ENCODE measurements around the gene DNAH8. TPM values are rescaled to one million over a fixed set of nuclear protein-coding genes. Genes with fewer than 3 reads are reported as not detected.

The DNAH8 gene
- polyA plus RNA-seq, 3 donors = not detected

- Mint-ChIP-seq H3K9me3 (peaks cover 0 to 13% (median 3%) of the 10 kb centered on the region in 7 donors), H3K27ac (no peak overlapping the region), H3K36me3 (no peaks in the 10 kb centered on the region), H3K4me1 (no peaks in the 10 kb centered on the region), H3K27me3 (ENCODE audit: low read depth in 3 of 3) (peaks cover 8 to 20% (median 13%) of the 10 kb centered on the region in 3 donors), H3K4me3 (no peak overlapping the region)
- H3K27me3 ChIP-seq (ENCODE audit: control insufficient read depth in 2 of 2, insufficient read depth in 2 of 2, low read length in 2 of 2) = peaks cover 2 to 4% of the 10 kb centered on the region in 2 donors
- H3K9ac ChIP-seq (ENCODE audit: insufficient read depth, low read length, poor library complexity, severe bottlenecking) = no peak overlapping the region
- no peak overlapping the region for H2AFZ ChIP-seq (ENCODE audit: insufficient read depth, low read depth, low read length, poor library complexity, severe bottlenecking)
- no peaks in the 10 kb centered on the region for H3K79me2 ChIP-seq (ENCODE audit: insufficient read depth, low read length)
- WGBS (ENCODE audit: insufficient coverage) = no CpG with 5 or more reads among the region's 3 CpGs
- H3K4me2 ChIP-seq (replicated peaks; ENCODE audit: extremely low read depth, low read length, poor library complexity, severe bottlenecking) = no peak overlapping the region
- no peaks in the 10 kb centered on the region for H4K20me1 ChIP-seq (ENCODE audit: insufficient read depth, low read length)
- no peak overlapping the region for H3K27ac ChIP-seq (ENCODE audit: low read depth in 1 of 2, low read length in 2 of 2)
- DNase-seq = no peak
- no peaks in the 10 kb centered on the region for H3K9me3 ChIP-seq (replicated peaks in 1 of 2; ENCODE audit: control insufficient read depth in 1 of 2, insufficient read depth in 1 of 2, low read length in 2 of 2)
- no peaks in the 10 kb centered on the region for H3K36me3 ChIP-seq (replicated peaks in 1 of 2; ENCODE audit: control insufficient read depth in 1 of 2, insufficient read depth in 2 of 2, low read length in 2 of 2)
- TF ChIP-seq, protein P1, sequence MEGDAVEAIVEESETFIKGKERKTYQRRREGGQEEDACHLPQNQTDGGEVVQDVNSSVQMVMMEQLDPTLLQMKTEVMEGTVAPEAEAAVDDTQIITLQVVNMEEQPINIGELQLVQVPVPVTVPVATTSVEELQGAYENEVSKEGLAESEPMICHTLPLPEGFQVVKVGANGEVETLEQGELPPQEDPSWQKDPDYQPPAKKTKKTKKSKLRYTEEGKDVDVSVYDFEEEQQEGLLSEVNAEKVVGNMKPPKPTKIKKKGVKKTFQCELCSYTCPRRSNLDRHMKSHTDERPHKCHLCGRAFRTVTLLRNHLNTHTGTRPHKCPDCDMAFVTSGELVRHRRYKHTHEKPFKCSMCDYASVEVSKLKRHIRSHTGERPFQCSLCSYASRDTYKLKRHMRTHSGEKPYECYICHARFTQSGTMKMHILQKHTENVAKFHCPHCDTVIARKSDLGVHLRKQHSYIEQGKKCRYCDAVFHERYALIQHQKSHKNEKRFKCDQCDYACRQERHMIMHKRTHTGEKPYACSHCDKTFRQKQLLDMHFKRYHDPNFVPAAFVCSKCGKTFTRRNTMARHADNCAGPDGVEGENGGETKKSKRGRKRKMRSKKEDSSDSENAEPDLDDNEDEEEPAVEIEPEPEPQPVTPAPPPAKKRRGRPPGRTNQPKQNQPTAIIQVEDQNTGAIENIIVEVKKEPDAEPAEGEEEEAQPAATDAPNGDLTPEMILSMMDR (IDR thresholded peaks at IDR 0.05) = no peak
- no peak overlapping the region for H3K4me3 ChIP-seq (replicated peaks in 1 of 3; ENCODE audit: low read depth in 2 of 3, low read length in 3 of 3)
- intact Hi-C loops (cut with micrococcal nuclease) = no loop called here
- H3K4me1 ChIP-seq (ENCODE audit: control insufficient read depth in 1 of 2, insufficient read depth in 2 of 2, low read length in 2 of 2) = no peaks in the 10 kb centered on the region
These were observed 23.1 kb downstream of the DNAH8 start for GRCh38 chr6:38738261-38738660.

DNA sequence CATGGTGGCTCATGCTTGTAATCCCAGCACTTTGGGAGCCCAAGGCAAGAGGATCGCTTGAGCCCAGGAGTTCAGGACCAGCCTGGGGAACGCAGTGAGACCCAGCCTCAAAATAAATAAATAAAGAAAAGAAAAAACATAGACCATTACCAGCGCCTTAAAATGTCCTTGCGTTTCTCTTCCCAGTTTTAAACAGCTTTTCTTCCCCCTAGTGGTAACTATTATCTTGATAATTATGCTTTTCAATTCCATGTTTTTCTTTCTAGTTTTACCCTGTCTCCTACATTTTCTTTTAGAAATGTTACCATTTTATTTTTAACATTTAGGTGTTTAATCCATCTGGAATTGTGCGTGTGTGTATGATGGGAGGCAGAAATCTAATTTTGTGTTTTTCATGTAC is 24.4 kb downstream of the DNAH8 start:
- H3K9me3 ChIP-seq (replicated peaks in 1 of 2; ENCODE audit: control insufficient read depth in 1 of 2, insufficient read depth in 1 of 2, low read length in 2 of 2) = no peaks in the 10 kb centered on the region
- TF ChIP-seq, protein P1 (IDR thresholded peaks at IDR 0.05) = no peak
- Mint-ChIP-seq H3K4me3 (no peak overlapping the region), H3K27me3 (ENCODE audit: low read depth in 3 of 3) (peaks cover 8 to 21% (median 11%) of the 10 kb centered on the region in 3 donors), H3K4me1 (no peaks in the 10 kb centered on the region), H3K36me3 (no peaks in the 10 kb centered on the region), H3K9me3 (peaks cover 0 to 4% (median 2%) of the 10 kb centered on the region in 7 donors), H3K27ac (no peak overlapping the region)
- H3K36me3 ChIP-seq (replicated peaks in 1 of 2; ENCODE audit: control insufficient read depth in 1 of 2, insufficient read depth in 2 of 2, low read length in 2 of 2) = no peaks in the 10 kb centered on the region
- H3K27ac ChIP-seq (ENCODE audit: low read depth in 1 of 2, low read length in 2 of 2) = no peak overlapping the region
- no CpG with 5 or more reads among the region's 5 CpGs for WGBS (ENCODE audit: insufficient coverage)
- intact Hi-C loops (cut with micrococcal nuclease) = no loop called here
- no peaks in the 10 kb centered on the region for H4K20me1 ChIP-seq (ENCODE audit: insufficient read depth, low read length)
- no peak overlapping the region for H2AFZ ChIP-seq (ENCODE audit: insufficient read depth, low read depth, low read length, poor library complexity, severe bottlenecking)
- H3K4me1 ChIP-seq (ENCODE audit: control insufficient read depth in 1 of 2, insufficient read depth in 2 of 2, low read length in 2 of 2) = no peaks in the 10 kb centered on the region
- no peak overlapping the region for H3K4me2 ChIP-seq (replicated peaks; ENCODE audit: extremely low read depth, low read length, poor library complexity, severe bottlenecking)
- H3K9ac ChIP-seq (ENCODE audit: insufficient read depth, low read length, poor library complexity, severe bottlenecking) = no peak overlapping the region
- DNase-seq = no peak
- peaks cover 2 to 4% of the 10 kb centered on the region in 2 donors for H3K27me3 ChIP-seq (ENCODE audit: control insufficient read depth in 2 of 2, insufficient read depth in 2 of 2, low read length in 2 of 2)
- no peak overlapping the region for H3K4me3 ChIP-seq (replicated peaks in 1 of 3; ENCODE audit: low read depth in 2 of 3, low read length in 3 of 3)
- H3K79me2 ChIP-seq (ENCODE audit: insufficient read depth, low read length) = no peaks in the 10 kb centered on the region

Measured in CD14-positive monocyte (primary cell).